Measurements from ENCODE around the gene TMCC2. TPM values are rescaled to one million over a fixed set of nuclear protein-coding genes. Genes with fewer than 3 reads are reported as not detected.
A peak's percentile ranks its signal among the peaks of the same experiment; 100 is the strongest.

Gene TMCC2
- total and polyA plus RNA-seq, 10 donors: 0.74 to 146 (median 7.7) TPM

- DNase-seq: peak; percentile 54
- peaks cover 0 to 11% (median 6%) of the 10 kb centered on the region in 6 donors for H3K4me1 ChIP-seq
- intact Hi-C loops (cut with DNase I; ENCODE audit: low total_unique reads): no loop called here
- no peaks in the 10 kb centered on the region for H3K9me3 ChIP-seq
- no peak overlapping the region for H3K4me3 ChIP-seq
- TF ChIP-seq POLR2AphosphoS5 (IDR thresholded peaks at IDR 0.05) (no peak), CTCF (IDR thresholded peaks at IDR 0.05 in 8 of 11, conservative IDR thresholded peaks at IDR 0.05 in 3 of 11) (no peak), POLR2A (IDR thresholded peaks at IDR 0.05) (no peak)
- 45 to 70% (median 47%) methylated on average over 9 of the region's 9 CpGs for WGBS, 5 donors
- no peaks in the 10 kb centered on the region for H3K36me3 ChIP-seq
- H3K27ac ChIP-seq: no peak overlapping the region
- no peaks in the 10 kb centered on the region for H3K27me3 ChIP-seq (replicated peaks in 1 of 7)
These were observed 19.6 kb downstream of the TMCC2 start for GRCh38 chr1:205247130-205247921.

- TF ChIP-seq POLR2AphosphoS5 (IDR thresholded peaks at IDR 0.05) (no peak), POLR2A (IDR thresholded peaks at IDR 0.05) (no peak), CTCF (IDR thresholded peaks at IDR 0.05 in 8 of 11, conservative IDR thresholded peaks at IDR 0.05 in 3 of 11) (no peak)
- Histone ChIP-seq H3K4me1 (peaks cover 0 to 11% (median 6%) of the 10 kb centered on the region in 6 donors), H3K9me3 (no peaks in the 10 kb centered on the region), H3K36me3 (no peaks in the 10 kb centered on the region), H3K27ac (no peak overlapping the region), H3K4me3 (no peak overlapping the region), H3K27me3 (replicated peaks in 1 of 7) (no peaks in the 10 kb centered on the region)
- DNase-seq: peak; percentile 74
- intact Hi-C loops (cut with DNase I; ENCODE audit: low total_unique reads): no loop called here
- WGBS, 5 donors: 47 to 60% (median 53%) methylated on average over 11 of the region's 11 CpGs
These were observed 21.3 kb downstream of the TMCC2 start for GRCh38 chr1:205248793-205249601.

GRCh38 chr1:205249651-205250050 lies 21.9 kb downstream of the TMCC2 start:
- TF ChIP-seq POLR2A (IDR thresholded peaks at IDR 0.05) (no peak), CTCF (IDR thresholded peaks at IDR 0.05 in 8 of 11, conservative IDR thresholded peaks at IDR 0.05 in 3 of 11) (no peak)

GRCh38 chr1:205250699-205251098 lies 23.0 kb downstream of the TMCC2 start:
- no peaks in the 10 kb centered on the region for H3K9me3 ChIP-seq
- H3K36me3 ChIP-seq: no peaks in the 10 kb centered on the region
- TF ChIP-seq CTCF (IDR thresholded peaks at IDR 0.05 in 8 of 11, conservative IDR thresholded peaks at IDR 0.05 in 3 of 11) (no peak), POLR2AphosphoS5 (IDR thresholded peaks at IDR 0.05) (no peak), POLR2A (IDR thresholded peaks at IDR 0.05) (no peak)
- peaks cover 0 to 11% (median 6%) of the 10 kb centered on the region in 6 donors for H3K4me1 ChIP-seq
- H3K27ac ChIP-seq: no peak overlapping the region
- no peaks in the 10 kb centered on the region for H3K27me3 ChIP-seq (replicated peaks in 1 of 7)
- 68 to 77% (median 72%) methylated on average over 2 to 6 of the region's 6 CpGs for WGBS, 5 donors
- H3K4me3 ChIP-seq: no peak overlapping the region
- DNase-seq: peak; percentile 33
- intact Hi-C loops (cut with DNase I; ENCODE audit: low total_unique reads): no loop called here

More at GRCh38 chr1:205249651-205250050, 21.9 kb downstream of the TMCC2 start:
- H3K36me3 ChIP-seq: no peaks in the 10 kb centered on the region
- DNase-seq: peak; percentile 56
- no peak overlapping the region for H3K4me3 ChIP-seq
- H3K9me3 ChIP-seq: no peaks in the 10 kb centered on the region
- H3K27ac ChIP-seq: no peak overlapping the region
- H3K27me3 ChIP-seq (replicated peaks in 1 of 7): no peaks in the 10 kb centered on the region
- peaks cover 0 to 11% (median 6%) of the 10 kb centered on the region in 6 donors for H3K4me1 ChIP-seq
- intact Hi-C loops (cut with DNase I; ENCODE audit: low total_unique reads): no loop called here
- WGBS, 5 donors: 68 to 77% (median 74%) methylated on average over 4 of the region's 4 CpGs

Data from spleen (tissue), 11 donors.